ENCODE results near the gene CSRNP2. TPM values are rescaled to one million over a fixed set of nuclear protein-coding genes. Genes with fewer than 3 reads are reported as not detected.

CSRNP2 gene
- total and polyA plus RNA-seq, 2 donors (not counting 3 experiments of a cell fraction or from before 2014, with no cell fraction given): 24.2 to 49.7 TPM

DNA sequence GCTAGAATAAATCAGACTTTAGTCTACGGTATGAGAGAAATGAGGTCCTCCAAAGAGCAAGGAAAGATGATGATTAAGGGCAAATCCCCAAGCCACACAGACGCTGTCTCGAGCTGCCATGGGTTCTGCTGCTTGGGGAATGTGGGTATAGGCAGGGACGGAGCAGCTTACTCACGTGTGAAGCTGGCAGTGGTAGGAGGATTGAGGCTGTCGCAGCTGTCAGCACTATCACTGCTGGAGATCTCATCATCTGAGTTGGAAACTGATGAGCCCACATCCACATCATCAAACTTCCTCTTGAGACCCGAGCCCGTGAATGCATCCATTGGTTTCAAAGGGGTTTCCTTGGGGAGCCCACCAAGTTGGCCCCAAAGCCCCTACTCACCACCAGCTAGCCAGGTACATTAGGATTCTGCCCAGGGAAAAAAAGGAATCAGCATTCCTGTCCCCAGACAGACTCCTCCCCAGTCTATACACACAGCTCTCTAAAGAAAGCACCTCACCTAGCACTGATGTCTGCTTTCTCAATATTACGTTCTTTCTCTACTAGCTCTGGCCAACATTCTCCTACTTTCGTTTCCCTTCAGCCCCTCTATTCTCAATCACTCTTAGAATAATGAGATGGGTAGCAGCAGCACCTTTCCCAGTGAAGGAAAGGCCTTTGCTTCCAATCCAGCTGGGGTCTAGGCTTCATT lies 7.0 kb downstream of the CSRNP2 start:
- H3K4me3 ChIP-seq (replicated peaks in 1 of 3; ENCODE audit: insufficient read depth in 1 of 3, low read depth in 1 of 3, low read length in 3 of 3): no peak overlapping the region
- H2AFZ ChIP-seq (ENCODE audit: low read depth, low read length): no peak overlapping the region
- DNase-seq (ENCODE audit: low read depth, low spot score) (no peak), FAIRE-seq (no peak)
- BruUV-seq (replicated peaks): no TSS peak
- H3K27me3 ChIP-seq (ENCODE audit: control insufficient read depth in 2 of 2, insufficient read depth in 2 of 2, low read length in 2 of 2): no peaks in the 10 kb centered on the region
- no peaks in the 10 kb centered on the region for H3K9me1 ChIP-seq (replicated peaks; ENCODE audit: control insufficient read depth, extremely low read depth, insufficient read depth, low read length)
- H3K9me3 ChIP-seq (replicated peaks; ENCODE audit: control insufficient read depth, insufficient read depth, low read length): no peaks in the 10 kb centered on the region
- ChIA-PET CTCF (interaction anchor here (1.4 to 2.1 kb wide), 3 partner anchors 176 to 265 kb away, joined by 3 to 6 read pairs (median 5); no protein-coding TSS in a partner anchor), POLR2A (interaction anchor here (0.6 kb wide), 1 partner anchor 10 kb away, joined by 14 read pairs; no protein-coding TSS in a partner anchor)
- peaks cover 0 to 5% of the 10 kb centered on the region in 2 experiments for H3K36me3 ChIP-seq (ENCODE audit: control insufficient read depth in 2 of 2, extremely low read depth in 1 of 2, insufficient read depth in 2 of 2, low read length in 2 of 2)
- peaks cover under 1% of the 10 kb centered on the region for H3K4me1 ChIP-seq (ENCODE audit: control insufficient read depth, extremely low read depth, insufficient read depth, low read length)
- no peak overlapping the region for H3K4me2 ChIP-seq (ENCODE audit: insufficient read depth, low read length)
- no peak overlapping the region for H3K9ac ChIP-seq (replicated peaks; ENCODE audit: extremely low read depth, insufficient read depth, low read length)
- intact Hi-C loops (cut with micrococcal nuclease): no loop called here
- peaks cover 45% of the 10 kb centered on the region for H3K79me2 ChIP-seq (ENCODE audit: control insufficient read depth, insufficient read depth, low read length)
- H4K20me1 ChIP-seq (replicated peaks; ENCODE audit: control insufficient read depth, extremely low read depth, insufficient read depth, low read length): peaks cover 9% of the 10 kb centered on the region
- no peak overlapping the region for H3K27ac ChIP-seq (ENCODE audit: insufficient read depth, low read depth, low read length)
- dilution Hi-C loops (cut with MboI; ENCODE audit: extremely low pct_ligation_motif_present, low sequenced_read_pairs): no loop called here
- no peak for TF ChIP-seq POLR2A (IDR thresholded peaks at IDR 0.05; ENCODE audit: low read depth, low read length)
- TF ChIP-seq, protein P1, sequence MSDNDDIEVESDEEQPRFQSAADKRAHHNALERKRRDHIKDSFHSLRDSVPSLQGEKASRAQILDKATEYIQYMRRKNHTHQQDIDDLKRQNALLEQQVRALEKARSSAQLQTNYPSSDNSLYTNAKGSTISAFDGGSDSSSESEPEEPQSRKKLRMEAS (IDR thresholded peaks at IDR 0.05; ENCODE audit: insufficient read depth, insufficient read length): no peak
- TF ChIP-seq JUN (IDR thresholded peaks at IDR 0.05; ENCODE audit: borderline replicate concordance, insufficient read depth, insufficient read length, low read depth): no peak
- TF ChIP-seq POLR2AphosphoS5 (IDR thresholded peaks at IDR 0.05; ENCODE audit: insufficient read depth, low read depth, low read length): no peak
- TF ChIP-seq MYC (IDR thresholded peaks at IDR 0.05; ENCODE audit: low read depth, low read length): no peak

DNA sequence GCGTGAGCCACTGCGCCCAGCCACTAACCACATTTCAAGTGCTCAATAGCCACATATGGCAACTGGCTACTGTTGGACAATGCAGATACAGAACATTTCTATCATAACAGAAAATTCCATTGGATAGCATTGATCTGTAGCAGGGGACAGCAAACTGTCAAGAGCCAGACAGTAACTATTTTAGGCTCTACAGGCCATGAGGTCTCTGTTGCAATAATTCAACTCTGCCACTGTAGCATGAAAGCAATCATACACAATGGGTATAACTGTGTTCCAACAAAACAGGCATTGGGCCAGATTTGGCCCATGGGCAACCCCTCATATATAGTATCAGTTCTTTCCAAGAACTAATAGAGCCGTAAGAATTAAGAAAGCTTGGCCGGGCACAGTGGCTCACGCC lies 8.0 kb downstream of the CSRNP2 start:
- ChIA-PET CTCF (interaction anchor here (0.7 to 2.1 kb wide), 3 partner anchors 14 to 265 kb away, joined by 3 to 6 read pairs (median 5); no protein-coding TSS in a partner anchor), POLR2A (no interaction called here)
- H3K4me1 ChIP-seq (ENCODE audit: control insufficient read depth, extremely low read depth, insufficient read depth, low read length): no peaks in the 10 kb centered on the region
- H3K9me3 ChIP-seq (replicated peaks; ENCODE audit: control insufficient read depth, insufficient read depth, low read length): no peaks in the 10 kb centered on the region
- H3K9me1 ChIP-seq (replicated peaks; ENCODE audit: control insufficient read depth, extremely low read depth, insufficient read depth, low read length): no peaks in the 10 kb centered on the region
- no peak overlapping the region for H2AFZ ChIP-seq (ENCODE audit: low read depth, low read length)
- H3K36me3 ChIP-seq (ENCODE audit: control insufficient read depth in 2 of 2, extremely low read depth in 1 of 2, insufficient read depth in 2 of 2, low read length in 2 of 2): peaks cover under 1 to 8% of the 10 kb centered on the region in 2 experiments
- intact Hi-C loops (cut with micrococcal nuclease) (no loop called here), dilution Hi-C loops (cut with MboI; ENCODE audit: extremely low pct_ligation_motif_present, low sequenced_read_pairs) (no loop called here)
- H3K27ac ChIP-seq (ENCODE audit: insufficient read depth, low read depth, low read length): no peak overlapping the region
- H3K4me3 ChIP-seq (replicated peaks in 1 of 3; ENCODE audit: insufficient read depth in 1 of 3, low read depth in 1 of 3, low read length in 3 of 3): no peak overlapping the region
- H3K9ac ChIP-seq (replicated peaks; ENCODE audit: extremely low read depth, insufficient read depth, low read length): no peak overlapping the region
- DNase-seq (ENCODE audit: low read depth, low spot score) (no peak), FAIRE-seq (no peak)
- no peak overlapping the region for H3K4me2 ChIP-seq (ENCODE audit: insufficient read depth, low read length)
- H3K79me2 ChIP-seq (ENCODE audit: control insufficient read depth, insufficient read depth, low read length): peaks cover 36% of the 10 kb centered on the region
- BruUV-seq (replicated peaks): no TSS peak
- TF ChIP-seq MYC (IDR thresholded peaks at IDR 0.05; ENCODE audit: low read depth, low read length) (no peak), EZH2 (IDR thresholded peaks at IDR 0.05; ENCODE audit: borderline replicate concordance, low read depth, low read length, severe bottlenecking) (no peak), POLR2AphosphoS5 (IDR thresholded peaks at IDR 0.05; ENCODE audit: insufficient read depth, low read depth, low read length) (no peak), JUN (IDR thresholded peaks at IDR 0.05; ENCODE audit: borderline replicate concordance, insufficient read depth, insufficient read length, low read depth) (no peak), POLR2A (IDR thresholded peaks at IDR 0.05; ENCODE audit: low read depth, low read length) (no peak), FOS (IDR thresholded peaks at IDR 0.05; ENCODE audit: borderline replicate concordance, insufficient read depth, low read length) (no peak), GATA2 (IDR thresholded peaks at IDR 0.05; ENCODE audit: insufficient read depth, insufficient read length, low read depth, low read length) (no peak)
- TF ChIP-seq, protein P2, sequence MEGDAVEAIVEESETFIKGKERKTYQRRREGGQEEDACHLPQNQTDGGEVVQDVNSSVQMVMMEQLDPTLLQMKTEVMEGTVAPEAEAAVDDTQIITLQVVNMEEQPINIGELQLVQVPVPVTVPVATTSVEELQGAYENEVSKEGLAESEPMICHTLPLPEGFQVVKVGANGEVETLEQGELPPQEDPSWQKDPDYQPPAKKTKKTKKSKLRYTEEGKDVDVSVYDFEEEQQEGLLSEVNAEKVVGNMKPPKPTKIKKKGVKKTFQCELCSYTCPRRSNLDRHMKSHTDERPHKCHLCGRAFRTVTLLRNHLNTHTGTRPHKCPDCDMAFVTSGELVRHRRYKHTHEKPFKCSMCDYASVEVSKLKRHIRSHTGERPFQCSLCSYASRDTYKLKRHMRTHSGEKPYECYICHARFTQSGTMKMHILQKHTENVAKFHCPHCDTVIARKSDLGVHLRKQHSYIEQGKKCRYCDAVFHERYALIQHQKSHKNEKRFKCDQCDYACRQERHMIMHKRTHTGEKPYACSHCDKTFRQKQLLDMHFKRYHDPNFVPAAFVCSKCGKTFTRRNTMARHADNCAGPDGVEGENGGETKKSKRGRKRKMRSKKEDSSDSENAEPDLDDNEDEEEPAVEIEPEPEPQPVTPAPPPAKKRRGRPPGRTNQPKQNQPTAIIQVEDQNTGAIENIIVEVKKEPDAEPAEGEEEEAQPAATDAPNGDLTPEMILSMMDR (IDR thresholded peaks at IDR 0.05; ENCODE audit: extremely low read depth in 1 of 2, insufficient read depth in 1 of 2, low read depth in 1 of 2, low read length in 2 of 2): no peak
- TF ChIP-seq, protein P1 (IDR thresholded peaks at IDR 0.05; ENCODE audit: insufficient read depth, insufficient read length): no peak
- H4K20me1 ChIP-seq (replicated peaks; ENCODE audit: control insufficient read depth, extremely low read depth, insufficient read depth, low read length): peaks cover 8% of the 10 kb centered on the region
- H3K27me3 ChIP-seq (ENCODE audit: control insufficient read depth in 2 of 2, insufficient read depth in 2 of 2, low read length in 2 of 2): no peaks in the 10 kb centered on the region
